Measurements from ENCODE around the gene KMT2D.

KMT2D gene

GRCh38 chr12:49033611-49034285, 26.8 kb downstream of the KMT2D start:
- DNase-seq (ENCODE audit: low spot score) = no peak

GRCh38 chr12:49032679-49033447, 27.7 kb downstream of the KMT2D start:
- DNase-seq (ENCODE audit: low spot score) = no peak

GRCh38 chr12:49032276-49032675, 28.3 kb downstream of the KMT2D start:
- DNase-seq (ENCODE audit: low spot score) = no peak

- DNase-seq (ENCODE audit: low spot score) = no peak
Observed at GRCh38 chr12:49031573-49032161, 28.9 kb downstream of the KMT2D start.

GRCh38 chr12:49030714-49031572, 29.7 kb downstream of the KMT2D start:
- no peak for DNase-seq (ENCODE audit: low spot score)

DNA sequence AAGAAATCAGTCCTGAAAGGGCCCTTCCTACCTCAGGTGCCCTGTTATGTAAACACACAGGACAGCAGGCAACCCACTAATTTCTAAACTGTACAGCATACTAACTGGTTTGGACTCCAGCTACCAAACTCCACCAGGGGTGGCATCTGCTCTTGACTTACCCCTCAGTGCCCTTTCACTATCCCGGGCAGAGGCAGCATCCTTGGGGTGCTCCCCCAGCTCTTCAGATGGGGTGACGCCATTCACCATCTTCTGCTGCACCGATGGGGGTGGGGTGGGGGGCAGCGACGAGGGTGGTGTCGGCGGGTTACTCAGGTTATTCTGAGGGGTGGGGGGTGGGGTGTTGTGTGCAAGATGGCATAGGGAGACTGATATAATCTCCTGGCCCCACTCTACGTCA, 30.5 kb downstream of the KMT2D start:
- DNase-seq (ENCODE audit: low spot score) = no peak

DNA sequence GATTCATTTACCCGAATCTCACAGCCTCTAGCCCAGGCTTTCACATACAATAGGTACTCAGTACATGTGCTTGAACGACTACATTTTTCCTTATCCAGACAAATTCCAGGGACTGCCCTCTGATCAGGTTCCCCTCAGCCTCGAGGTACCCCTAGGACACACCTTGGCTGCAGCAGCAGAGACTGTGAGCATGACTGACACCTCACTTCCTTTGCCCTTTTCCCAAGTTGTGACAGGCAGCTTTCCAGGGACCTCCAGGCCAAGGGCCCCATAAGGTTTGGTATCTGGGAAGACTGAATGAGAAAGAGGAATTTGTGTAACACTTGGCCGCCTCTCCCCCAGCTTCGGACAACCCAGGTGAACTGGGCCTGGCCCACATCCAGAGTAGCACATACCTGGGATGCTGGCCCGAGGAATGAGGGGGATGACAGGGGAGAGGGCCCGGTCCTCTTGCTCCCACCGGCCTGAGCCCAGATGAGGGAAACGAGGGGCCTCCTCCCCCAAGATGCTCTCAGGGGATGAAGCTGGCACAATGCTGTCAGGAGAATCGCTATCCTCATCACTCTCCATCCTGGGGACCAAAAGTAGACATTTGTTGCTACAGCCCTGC, 31.8 kb downstream of the KMT2D start:
- no peak for DNase-seq (ENCODE audit: low spot score)

GRCh38 chr12:49027846-49028555, 32.6 kb downstream of the KMT2D start:
- no peak for DNase-seq (ENCODE audit: low spot score)

GRCh38 chr12:49026678-49027480, 33.7 kb downstream of the KMT2D start:
- no peak for DNase-seq (ENCODE audit: low spot score)

DNA sequence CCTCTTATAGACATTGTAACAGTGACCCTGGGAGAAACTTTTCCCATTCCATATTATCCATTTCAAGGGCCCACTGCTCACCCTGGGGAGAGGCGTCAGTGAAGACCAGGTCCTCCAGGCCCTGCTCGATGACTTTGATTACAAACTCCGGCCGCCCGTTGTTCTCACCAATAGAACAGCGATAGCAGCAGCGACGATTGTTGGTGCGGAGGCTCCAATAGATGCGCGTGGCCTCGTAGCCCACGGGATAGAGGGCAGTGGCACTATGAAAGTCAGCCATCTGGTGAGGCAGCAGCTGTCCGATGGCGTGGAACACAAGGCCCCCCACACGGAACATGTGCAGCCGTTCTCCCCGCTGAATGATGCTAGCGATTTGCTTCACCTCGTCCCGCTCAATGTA, 34.5 kb downstream of the KMT2D start:
- no peak for DNase-seq (ENCODE audit: low spot score)

DNA sequence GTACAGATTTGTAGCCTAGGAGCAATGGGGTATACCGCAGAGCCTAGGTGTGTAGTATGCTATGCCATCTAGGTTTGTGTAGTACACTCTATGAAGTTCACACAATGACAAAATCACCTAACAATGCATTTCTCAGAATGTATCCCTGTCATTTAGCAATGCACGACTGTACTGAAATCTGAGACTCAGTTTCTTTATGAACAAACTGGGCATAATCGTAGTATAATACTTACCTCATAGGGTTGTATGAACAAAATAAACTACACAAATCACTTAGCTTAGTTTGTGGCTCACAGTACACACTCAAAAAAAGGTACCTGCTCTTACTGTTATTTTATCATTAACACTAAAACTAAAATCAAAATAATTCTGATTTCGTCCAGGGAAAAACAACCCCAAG, 35.1 kb downstream of the KMT2D start:
- DNase-seq (ENCODE audit: low spot score) = no peak

- DNase-seq (ENCODE audit: low spot score) = no peak
Observed at GRCh38 chr12:49024543-49024942, 36.1 kb downstream of the KMT2D start.

GRCh38 chr12:49023812-49024211, 36.8 kb downstream of the KMT2D start:
- no peak for DNase-seq (ENCODE audit: low spot score)

GRCh38 chr12:49022558-49023178, 37.9 kb downstream of the KMT2D start:
- DNase-seq (ENCODE audit: low spot score) = no peak

DNA sequence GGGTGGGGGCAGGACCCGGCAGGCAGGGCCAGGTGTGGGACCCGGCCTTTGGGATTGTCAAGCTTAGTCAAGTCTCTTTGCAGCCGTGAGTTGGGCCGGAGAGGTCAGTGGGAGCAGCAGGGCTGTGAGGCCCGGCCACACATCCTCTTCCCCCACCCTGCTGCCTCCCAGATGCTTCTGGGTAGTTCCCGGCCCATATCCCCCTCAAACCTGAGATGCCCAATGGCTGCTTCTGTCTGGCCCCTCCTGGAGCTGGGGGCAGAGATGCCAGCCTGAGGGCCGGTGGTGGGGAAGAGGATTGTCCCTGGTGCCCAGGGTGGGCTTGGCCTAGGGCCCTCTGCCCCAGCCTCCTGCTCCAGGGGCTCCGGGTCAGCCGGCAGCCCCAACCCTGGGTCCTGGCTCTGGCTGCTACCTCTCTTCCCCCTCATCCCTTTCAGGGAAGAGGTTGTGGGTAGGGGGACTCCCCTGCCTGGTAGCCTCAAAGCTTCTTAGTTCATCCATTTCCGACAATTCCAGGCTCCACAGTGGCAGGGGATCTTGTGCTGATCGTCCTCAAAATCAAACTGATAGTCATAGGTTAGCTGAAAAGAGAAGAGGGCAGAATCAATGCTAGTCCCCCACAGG, 39.2 kb downstream of the KMT2D start:
- DNase-seq (ENCODE audit: low spot score) = no peak

GRCh38 chr12:49020441-49020840, 40.2 kb downstream of the KMT2D start:
- no peak for DNase-seq (ENCODE audit: low spot score)

- DNase-seq (ENCODE audit: low spot score) = no peak
Observed at GRCh38 chr12:49019443-49020324, 40.9 kb downstream of the KMT2D start.

GRCh38 chr12:49019120-49019430, 41.5 kb downstream of the KMT2D start:
- DNase-seq (ENCODE audit: low spot score) = no peak

All from putamen (tissue), 1 donor.